ENCODE measurements around the gene LPP. TPM values are rescaled to one million over a fixed set of nuclear protein-coding genes. Genes with fewer than 3 reads are reported as not detected.

The LPP gene
- total and polyA plus RNA-seq, 2 of the 4 experiments (the other 2 are of a cell fraction), result 16.0 to 130 TPM

- Histone ChIP-seq H3K4me1 (ENCODE audit: control insufficient read depth, insufficient read depth, low read length) (no peaks in the 10 kb centered on the region), H3K18ac (ENCODE audit: low read depth, low read length) (no peak overlapping the region), H3K23ac (ENCODE audit: low read depth, low read length) (no peak overlapping the region), H2AK9ac (replicated peaks; ENCODE audit: low read depth, low read length, poor library complexity) (no peak overlapping the region), H2BK20ac (ENCODE audit: low read depth, low read length) (no peak overlapping the region), H3K27ac (ENCODE audit: insufficient read depth, low read length) (no peak overlapping the region), H3K36me3 (ENCODE audit: control insufficient read depth, insufficient read depth, low read length) (no peaks in the 10 kb centered on the region), H4K20me1 (ENCODE audit: insufficient read depth, low read length) (no peaks in the 10 kb centered on the region), H3K9me1 (ENCODE audit: insufficient read depth, low read length) (no peaks in the 10 kb centered on the region), H2BK5ac (ENCODE audit: low read depth, low read length, poor library complexity, severe bottlenecking) (no peak overlapping the region), H3K9ac (ENCODE audit: low read depth, low read length) (no peak overlapping the region), H4K5ac (ENCODE audit: low read depth, low read length) (no peak overlapping the region), H3K27me3 (ENCODE audit: control insufficient read depth, insufficient read depth, low read length) (no peaks in the 10 kb centered on the region; the same call in 1 of the 2 replicates), H3K56ac (ENCODE audit: extremely low read depth, insufficient read depth, low read length) (no peak overlapping the region), H4K8ac (ENCODE audit: low read depth in 2 of 2, low read length in 2 of 2) (no peak overlapping the region), H4K91ac (ENCODE audit: insufficient read depth, low read depth, low read length) (no peak overlapping the region), H3K4ac (ENCODE audit: low read depth, low read length) (no peak overlapping the region), H3K79me1 (ENCODE audit: low read depth in 1 of 2, low read length in 2 of 2) (no peaks in the 10 kb centered on the region), H3K4me3 (ENCODE audit: insufficient read depth, low read depth, low read length) (no peak overlapping the region), H3K4me2 (ENCODE audit: low read depth, low read length) (no peak overlapping the region), H3K9me3 (ENCODE audit: control insufficient read depth, insufficient read depth, low read length) (peaks cover 2% of the 10 kb centered on the region), H3K14ac (replicated peaks; ENCODE audit: low read depth, low read length) (no peak overlapping the region), H2AK5ac (ENCODE audit: low read depth, low read length) (no peak overlapping the region), H2BK15ac (ENCODE audit: low read depth, low read length) (no peak overlapping the region), H2BK120ac (ENCODE audit: low read depth, low read length) (no peak overlapping the region), H2AFZ (replicated peaks; ENCODE audit: low read length, poor library complexity) (no peak overlapping the region)
- no CpG with 5 or more reads among the region's 3 CpGs for WGBS, 2 experiments (ENCODE audit: extremely low coverage in 2 of 2, insufficient read length in 1 of 2)
- intact Hi-C loops (cut with micrococcal nuclease), result no loop called here
- in situ Hi-C loops (cut with MboI; ENCODE audit: low sequenced_read_pairs), result no loop called here
- ChIA-PET POLR2A (ENCODE audit: unreplicated experiment) (no interaction called here), CTCF (no interaction called here)
- TF ChIP-seq MAFK (IDR thresholded peaks at IDR 0.05; ENCODE audit: low read depth, low read length), result no peak
- TF ChIP-seq BHLHE40 (IDR thresholded peaks at IDR 0.05; ENCODE audit: low read depth, low read length), result no peak
- TF ChIP-seq CHD1 (IDR thresholded peaks at IDR 0.05; ENCODE audit: low read depth, low read length), result no peak
- no peak for TF ChIP-seq FOS (IDR thresholded peaks at IDR 0.05; ENCODE audit: low read depth, low read length)
- no peak for TF ChIP-seq RCOR1 (IDR thresholded peaks at IDR 0.05; ENCODE audit: insufficient replicate concordance, low read length)
- TF ChIP-seq CTCF (conservative IDR thresholded peaks at IDR 0.05; ENCODE audit: low read depth, low read length), result no peak
- no peak for TF ChIP-seq MXI1 (IDR thresholded peaks at IDR 0.05; ENCODE audit: borderline replicate concordance, low read depth, low read length)
- TF ChIP-seq NFE2L2 (IDR thresholded peaks at IDR 0.05; ENCODE audit: low read depth, low read length), result no peak
- no peak for TF ChIP-seq SMC3 (IDR thresholded peaks at IDR 0.05; ENCODE audit: low read depth, low read length)
- TF ChIP-seq POLR2A (IDR thresholded peaks at IDR 0.05; ENCODE audit: low read depth, low read length), result no peak
- no peak for TF ChIP-seq CEBPB (IDR thresholded peaks at IDR 0.05; ENCODE audit: low read depth, low read length)
- TF ChIP-seq MAZ (IDR thresholded peaks at IDR 0.05; ENCODE audit: borderline replicate concordance, low read depth, low read length), result no peak
- TF ChIP-seq RFX5 (IDR thresholded peaks at IDR 0.05; ENCODE audit: low read depth, low read length), result no peak
- no peak for TF ChIP-seq ELK1 (IDR thresholded peaks at IDR 0.05; ENCODE audit: borderline replicate concordance, low read depth, low read length)
- dilution Hi-C loops (cut with HindIII; ENCODE audit: low sequenced_read_pairs, unreplicated experiment), result no loop called here
- ATAC-seq (ENCODE audit: low read depth), result no peak
- no peak for DNase-seq
- no TSS peak for BruUV-seq (replicated peaks)
Measured at GRCh38 chr3:188119846-188120245, 34.1 kb upstream of the LPP start.
